ENCODE results near the gene TMEM44.
"Not testable (repeated sequence)": the region's sequence is repeated elsewhere in the genome, so short reads cannot be mapped to it uniquely, and the experiment has no call there.

The TMEM44 gene

DNA sequence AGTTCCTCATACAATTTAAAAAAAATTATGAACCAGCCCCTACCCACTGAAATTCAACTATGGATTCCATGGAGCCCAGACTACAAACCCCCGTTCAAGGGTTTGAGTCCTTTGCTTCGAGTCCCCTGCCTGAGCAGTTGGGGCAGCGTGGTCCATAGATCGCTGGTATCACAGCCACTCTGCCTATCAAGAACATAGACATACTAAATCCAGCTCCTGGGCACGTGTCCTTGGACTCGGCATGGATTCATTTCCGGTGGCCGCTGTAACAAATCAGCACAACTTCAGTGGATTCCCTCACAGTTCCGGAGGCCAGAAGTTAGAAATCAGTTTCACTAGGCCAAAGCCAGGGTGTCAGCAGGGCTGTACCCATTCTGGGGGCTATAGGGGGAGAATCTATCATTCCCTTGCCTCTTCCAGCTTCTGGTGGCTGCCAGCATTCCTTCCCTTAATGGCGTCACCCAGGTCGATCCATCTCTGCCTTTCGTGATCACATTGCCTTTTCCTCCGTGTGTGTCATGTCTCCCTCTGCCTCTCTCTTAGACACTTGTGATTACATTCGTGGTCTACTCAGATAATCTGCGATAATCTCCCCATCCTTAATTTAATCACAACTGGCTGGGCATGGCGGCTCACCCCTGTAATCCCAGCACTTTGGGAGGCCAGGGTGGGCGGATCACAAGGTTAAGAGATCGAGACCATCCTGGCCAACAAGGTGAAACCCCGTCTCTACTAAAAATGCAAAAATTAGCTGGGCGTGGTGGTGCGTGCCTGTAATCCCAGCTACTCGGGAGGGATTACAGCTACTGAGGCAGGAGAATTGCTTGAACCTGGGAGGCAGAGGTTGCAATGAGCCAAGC, 4.6 kb upstream of the TMEM44 start:
- no peaks in the 10 kb centered on the region for H3K9me3 ChIP-seq (ENCODE audit: control insufficient read depth, low read length)
- no peaks in the 10 kb centered on the region for H3K27me3 ChIP-seq (ENCODE audit: control insufficient read depth, insufficient read depth, low read length)
- no peaks in the 10 kb centered on the region for H3K4me1 ChIP-seq (ENCODE audit: control insufficient read depth, insufficient read depth, low read length)
- no peak overlapping the region for H3K9ac ChIP-seq (ENCODE audit: low read length)
- H3K4me3 ChIP-seq (ENCODE audit: low read length): no peak overlapping the region
- no peaks in the 10 kb centered on the region for H3K36me3 ChIP-seq (ENCODE audit: control insufficient read depth, insufficient read depth, low read length)

DNA sequence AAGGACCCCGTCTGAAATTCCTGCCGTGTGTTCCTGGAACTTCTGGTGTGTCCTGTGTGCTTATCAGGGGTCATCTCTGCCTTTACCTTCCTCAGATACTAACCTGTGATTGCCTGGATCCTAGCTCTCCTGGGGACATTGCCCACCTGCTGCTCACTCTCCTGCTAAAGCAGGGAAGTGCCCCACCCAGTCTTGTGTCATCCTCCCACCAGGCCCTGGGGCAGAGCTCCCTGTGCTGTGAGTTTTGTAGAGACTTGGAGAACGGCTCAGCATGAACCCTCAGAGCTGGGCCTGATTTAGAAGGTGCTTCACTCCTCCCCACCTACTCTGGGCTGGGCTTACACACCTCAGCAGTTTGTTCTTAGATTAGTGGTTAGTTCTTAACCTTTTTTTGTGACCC, 3.8 kb upstream of the TMEM44 start:
- no peak overlapping the region for H3K4me3 ChIP-seq (ENCODE audit: low read length)
- H3K27me3 ChIP-seq (ENCODE audit: control insufficient read depth, insufficient read depth, low read length): no peaks in the 10 kb centered on the region
- no peaks in the 10 kb centered on the region for H3K4me1 ChIP-seq (ENCODE audit: control insufficient read depth, insufficient read depth, low read length)
- no peaks in the 10 kb centered on the region for H3K36me3 ChIP-seq (ENCODE audit: control insufficient read depth, insufficient read depth, low read length)
- no peaks in the 10 kb centered on the region for H3K9me3 ChIP-seq (ENCODE audit: control insufficient read depth, low read length)
- H3K9ac ChIP-seq (ENCODE audit: low read length): no peak overlapping the region

DNA sequence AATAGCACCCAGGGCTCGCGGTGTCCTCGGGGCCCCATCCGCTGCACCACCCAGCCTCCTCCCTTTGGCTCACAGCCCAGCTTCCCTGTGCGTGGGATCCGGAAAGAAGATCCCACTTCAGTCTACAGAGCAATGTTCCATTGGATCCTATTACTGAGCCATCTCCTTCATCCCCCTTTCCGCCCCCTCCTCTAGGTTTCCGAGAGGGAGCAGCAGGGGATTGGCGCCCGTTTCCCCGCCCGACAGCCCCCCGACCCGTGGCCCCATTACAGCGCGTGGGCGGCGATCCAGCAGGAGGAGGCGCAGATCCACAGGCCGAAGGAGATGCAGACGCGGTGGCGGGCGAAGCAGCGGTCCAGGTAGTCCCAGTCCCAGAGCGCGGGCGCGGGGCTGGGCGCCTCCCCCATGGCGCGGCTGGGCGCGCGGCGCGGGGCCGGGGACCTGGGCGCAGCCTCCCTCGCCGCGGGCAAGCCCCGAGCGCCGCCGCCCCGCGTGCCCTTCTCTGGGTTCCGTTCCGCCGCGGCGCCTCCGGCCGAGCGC, 340 bp downstream of the TMEM44 start:
- no peaks in the 10 kb centered on the region for H3K9me3 ChIP-seq (ENCODE audit: control insufficient read depth, low read length)
- no peaks in the 10 kb centered on the region for H3K27me3 ChIP-seq (ENCODE audit: control insufficient read depth, insufficient read depth, low read length)
- peak overlapping the region; percentile 26 for H3K4me3 ChIP-seq (ENCODE audit: low read length)
- peak overlapping the region; percentile 80 for H3K9ac ChIP-seq (ENCODE audit: low read length)
- no peaks in the 10 kb centered on the region for H3K36me3 ChIP-seq (ENCODE audit: control insufficient read depth, insufficient read depth, low read length)
- H3K4me1 ChIP-seq (ENCODE audit: control insufficient read depth, insufficient read depth, low read length): no peaks in the 10 kb centered on the region

DNA sequence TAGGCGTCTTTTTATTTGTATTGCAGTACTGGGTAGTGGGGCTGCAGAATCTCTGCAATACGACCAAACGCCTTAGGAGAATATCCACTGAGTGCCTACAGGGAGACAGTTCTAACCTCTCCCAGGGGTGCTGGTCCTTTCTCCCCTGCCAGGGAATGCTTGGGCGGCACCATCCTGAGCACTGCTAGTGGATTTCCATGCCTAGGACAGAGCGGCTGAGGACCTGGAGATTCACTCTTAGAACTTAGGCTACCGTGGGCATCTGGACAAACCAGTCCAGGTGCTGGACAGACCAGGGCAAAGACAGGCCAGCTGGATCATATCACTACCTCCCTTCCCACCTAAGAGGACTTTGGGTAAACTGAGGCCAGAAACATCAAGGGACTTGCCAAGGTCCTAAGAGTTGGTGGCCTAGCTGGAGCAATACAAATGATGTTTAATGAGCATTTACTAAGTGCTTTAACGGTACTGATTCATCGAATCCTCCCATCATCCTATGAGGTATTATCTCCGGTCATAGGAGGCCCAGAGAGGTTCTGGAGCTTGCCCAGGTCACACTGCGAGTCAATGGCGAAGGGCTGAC, 902 bp downstream of the TMEM44 start:
- Histone ChIP-seq H3K4me3 (ENCODE audit: low read length) (peak overlapping the region; percentile 26), H3K27me3 (ENCODE audit: control insufficient read depth, insufficient read depth, low read length) (no peaks in the 10 kb centered on the region), H3K9ac (ENCODE audit: low read length) (peak overlapping the region; percentile 80), H3K36me3 (ENCODE audit: control insufficient read depth, insufficient read depth, low read length) (no peaks in the 10 kb centered on the region), H3K9me3 (ENCODE audit: control insufficient read depth, low read length) (no peaks in the 10 kb centered on the region), H3K4me1 (ENCODE audit: control insufficient read depth, insufficient read depth, low read length) (no peaks in the 10 kb centered on the region)

DNA sequence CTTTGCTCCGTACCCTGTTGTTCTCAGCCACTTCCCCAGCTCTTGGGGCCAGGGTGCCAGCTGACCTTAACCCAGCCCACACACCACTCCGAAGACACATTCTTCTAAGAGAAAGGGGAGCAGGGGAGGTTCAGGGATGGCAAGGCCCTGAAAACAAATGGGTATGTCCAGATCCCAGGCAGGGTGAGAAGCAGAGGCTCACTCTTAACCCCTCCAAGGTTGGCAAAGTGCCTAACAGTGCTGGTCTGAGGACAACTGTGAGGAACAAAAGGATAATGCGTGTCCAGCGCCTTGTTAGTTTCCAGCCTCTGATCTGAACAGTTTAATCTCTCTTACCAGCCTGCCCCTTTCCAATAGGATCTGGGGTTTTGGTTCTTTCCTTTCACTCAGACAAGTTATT, 1.5 kb downstream of the TMEM44 start:
- H3K9ac ChIP-seq (ENCODE audit: low read length): no peak overlapping the region
- H3K36me3 ChIP-seq (ENCODE audit: control insufficient read depth, insufficient read depth, low read length): no peaks in the 10 kb centered on the region
- H3K9me3 ChIP-seq (ENCODE audit: control insufficient read depth, low read length): no peaks in the 10 kb centered on the region
- no peaks in the 10 kb centered on the region for H3K4me1 ChIP-seq (ENCODE audit: control insufficient read depth, insufficient read depth, low read length)
- H3K27me3 ChIP-seq (ENCODE audit: control insufficient read depth, insufficient read depth, low read length): no peaks in the 10 kb centered on the region
- no peak overlapping the region for H3K4me3 ChIP-seq (ENCODE audit: low read length)

DNA sequence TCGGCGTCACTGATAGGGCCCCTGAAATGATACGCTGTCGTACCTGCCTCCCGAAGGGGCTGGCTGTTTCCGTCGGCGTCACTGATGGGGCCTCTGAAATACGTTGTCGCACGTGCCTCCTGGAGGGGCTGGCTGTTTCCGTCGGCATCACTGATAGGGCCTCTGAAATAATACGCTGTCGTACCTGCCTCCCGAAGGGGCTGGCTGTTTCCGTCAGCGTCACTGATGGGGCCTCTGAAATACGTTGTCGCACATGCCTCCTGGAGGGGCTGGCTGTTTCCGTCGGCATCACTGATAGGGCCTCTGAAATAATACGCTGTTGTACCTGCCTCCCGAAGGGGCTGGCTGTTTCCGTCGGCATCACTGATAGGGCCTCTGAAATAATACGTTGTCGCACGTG, 2.5 kb downstream of the TMEM44 start:
- H3K4me3 ChIP-seq (ENCODE audit: low read length); H3K27me3 ChIP-seq (ENCODE audit: control insufficient read depth, insufficient read depth, low read length): not testable (repeated sequence)

DNA sequence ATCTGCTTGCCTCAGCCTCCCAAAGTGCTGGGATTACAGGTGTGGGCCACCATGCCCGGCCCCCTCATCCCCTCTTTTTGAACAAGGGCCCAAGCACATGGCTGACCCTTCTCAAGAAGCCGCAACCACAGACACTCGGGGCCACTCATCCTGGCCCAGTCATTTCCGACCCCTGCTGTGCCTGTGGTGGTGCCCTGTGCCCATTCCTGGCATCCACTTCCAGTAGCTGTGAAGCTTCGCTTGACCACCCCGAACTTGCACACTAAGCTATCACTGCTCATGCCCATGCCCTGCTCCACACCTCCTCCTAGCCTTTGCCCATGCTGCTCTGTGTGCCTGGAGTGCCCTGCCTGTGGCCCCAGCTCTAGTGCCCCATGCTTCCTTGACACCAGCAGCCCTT, 8.3 kb downstream of the TMEM44 start:
- H3K9me3 ChIP-seq (ENCODE audit: control insufficient read depth, low read length): no peaks in the 10 kb centered on the region
- H3K36me3 ChIP-seq (ENCODE audit: control insufficient read depth, insufficient read depth, low read length): peaks cover 5% of the 10 kb centered on the region
- no peak overlapping the region for H3K4me3 ChIP-seq (ENCODE audit: low read length)
- no peak overlapping the region for H3K9ac ChIP-seq (ENCODE audit: low read length)
- H3K27me3 ChIP-seq (ENCODE audit: control insufficient read depth, insufficient read depth, low read length): no peaks in the 10 kb centered on the region
- H3K4me1 ChIP-seq (ENCODE audit: control insufficient read depth, insufficient read depth, low read length): no peaks in the 10 kb centered on the region

More for the DNA sequence above, 2.5 kb downstream of the TMEM44 start:
- not testable (repeated sequence) for H3K4me1 ChIP-seq (ENCODE audit: control insufficient read depth, insufficient read depth, low read length); H3K9me3 ChIP-seq (ENCODE audit: control insufficient read depth, low read length); H3K36me3 ChIP-seq (ENCODE audit: control insufficient read depth, insufficient read depth, low read length); H3K9ac ChIP-seq (ENCODE audit: low read length)

DNA sequence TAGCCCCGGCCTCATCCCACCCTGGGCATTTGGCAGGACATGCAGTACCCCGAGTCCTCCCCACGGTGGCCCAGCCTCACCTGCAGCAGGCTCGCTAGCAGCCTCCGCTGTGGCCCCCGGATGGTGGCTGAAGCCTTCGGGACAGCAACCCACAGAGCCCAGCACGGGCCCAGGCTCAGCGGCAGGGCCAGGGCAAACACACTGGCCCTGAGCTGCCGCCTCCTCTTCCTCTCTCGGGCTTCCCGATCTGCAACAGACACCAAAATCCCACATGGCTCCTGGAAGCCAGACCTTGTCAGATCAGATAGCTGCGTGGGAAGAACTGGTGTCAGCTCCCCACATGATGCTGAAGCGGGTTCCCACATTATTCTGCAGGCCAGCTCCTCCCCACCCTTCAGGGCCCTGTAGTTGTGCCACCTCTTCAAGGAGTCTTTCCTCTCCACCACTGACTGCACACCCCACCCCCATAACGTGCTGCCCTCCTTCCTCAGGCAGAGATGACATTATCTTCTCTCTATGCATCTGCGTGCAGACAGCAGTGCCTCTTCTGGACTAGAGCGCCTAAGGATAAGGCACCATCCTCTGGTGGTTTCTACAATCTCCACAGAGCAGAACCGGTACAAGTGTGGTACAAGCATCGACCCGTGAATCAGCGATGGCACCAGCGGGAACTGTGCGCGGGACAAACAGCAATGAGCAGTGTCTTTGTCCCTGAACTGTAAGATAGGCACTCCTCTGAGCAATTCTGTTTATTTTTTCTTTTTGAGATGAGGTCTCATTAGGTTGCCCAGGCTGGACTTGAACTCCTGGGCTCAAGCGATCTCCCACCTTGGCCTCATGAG, 9.5 kb downstream of the TMEM44 start:
- Histone ChIP-seq H3K4me3 (ENCODE audit: low read length) (no peak overlapping the region), H3K27me3 (ENCODE audit: control insufficient read depth, insufficient read depth, low read length) (no peaks in the 10 kb centered on the region), H3K9me3 (ENCODE audit: control insufficient read depth, low read length) (no peaks in the 10 kb centered on the region), H3K9ac (ENCODE audit: low read length) (no peak overlapping the region), H3K4me1 (ENCODE audit: control insufficient read depth, insufficient read depth, low read length) (no peaks in the 10 kb centered on the region), H3K36me3 (ENCODE audit: control insufficient read depth, insufficient read depth, low read length) (peaks cover 5% of the 10 kb centered on the region)

DNA sequence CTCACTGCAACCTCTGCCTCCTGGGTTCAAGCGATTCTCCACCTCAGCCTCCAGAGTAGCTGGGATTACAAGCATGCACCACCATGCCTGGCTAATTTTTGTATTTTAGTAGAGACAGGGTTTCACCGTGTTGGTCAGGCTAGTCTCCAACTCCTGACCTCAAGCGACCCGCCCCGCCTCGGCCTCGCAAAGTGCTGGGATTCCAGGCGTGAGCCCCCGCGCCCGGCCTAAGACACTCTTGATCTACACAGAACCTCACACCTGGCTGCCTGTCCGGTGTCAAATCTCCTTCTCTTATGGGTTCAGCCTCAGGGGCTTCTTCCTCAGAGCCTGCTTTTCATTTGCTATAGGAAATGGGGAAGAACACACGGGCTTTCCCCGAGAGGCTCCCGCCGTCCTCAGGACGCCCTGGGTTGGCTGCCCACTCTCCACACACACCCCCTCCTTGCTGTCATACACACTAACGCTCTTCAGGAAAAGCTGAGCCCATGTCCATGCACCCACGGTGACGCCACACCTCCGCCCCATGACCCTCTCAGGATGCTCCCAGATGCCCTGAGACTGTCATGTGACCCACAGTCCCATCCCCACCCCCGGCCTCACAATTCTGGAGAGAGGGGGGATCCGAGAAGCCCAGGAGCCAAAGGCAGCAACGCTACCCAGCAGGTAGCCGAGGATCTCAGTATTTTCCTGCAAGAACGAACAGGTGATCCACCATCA, 10.4 kb downstream of the TMEM44 start:
- H3K9ac ChIP-seq (ENCODE audit: low read length): no peak overlapping the region
- H3K36me3 ChIP-seq (ENCODE audit: control insufficient read depth, insufficient read depth, low read length): peaks cover 5% of the 10 kb centered on the region
- H3K4me1 ChIP-seq (ENCODE audit: control insufficient read depth, insufficient read depth, low read length): no peaks in the 10 kb centered on the region
- no peak overlapping the region for H3K4me3 ChIP-seq (ENCODE audit: low read length)
- no peaks in the 10 kb centered on the region for H3K9me3 ChIP-seq (ENCODE audit: control insufficient read depth, low read length)
- H3K27me3 ChIP-seq (ENCODE audit: control insufficient read depth, insufficient read depth, low read length): no peaks in the 10 kb centered on the region

DNA sequence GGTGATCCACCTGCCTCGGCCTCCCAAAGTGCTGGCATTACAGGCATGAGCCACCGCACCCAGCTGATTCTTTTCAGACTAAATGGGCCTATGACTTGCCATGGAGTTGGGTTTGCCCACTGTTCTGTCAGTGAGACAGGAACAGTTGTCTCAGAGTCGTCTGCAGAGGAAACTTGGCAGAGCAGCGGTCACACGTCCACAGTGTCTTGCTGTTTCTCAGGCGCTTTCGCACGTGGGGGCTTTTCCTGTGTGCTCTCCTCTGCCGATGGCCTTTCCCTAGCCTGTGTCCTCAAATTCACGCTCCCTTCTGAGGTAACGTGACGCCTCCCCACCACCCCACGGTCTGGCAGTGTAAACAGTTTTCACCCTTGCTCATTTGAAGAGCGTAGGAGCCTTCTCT, 11.3 kb downstream of the TMEM44 start:
- H3K9ac ChIP-seq (ENCODE audit: low read length): no peak overlapping the region
- no peaks in the 10 kb centered on the region for H3K4me1 ChIP-seq (ENCODE audit: control insufficient read depth, insufficient read depth, low read length)
- no peak overlapping the region for H3K4me3 ChIP-seq (ENCODE audit: low read length)
- no peaks in the 10 kb centered on the region for H3K27me3 ChIP-seq (ENCODE audit: control insufficient read depth, insufficient read depth, low read length)
- H3K36me3 ChIP-seq (ENCODE audit: control insufficient read depth, insufficient read depth, low read length): peaks cover 5% of the 10 kb centered on the region
- H3K9me3 ChIP-seq (ENCODE audit: control insufficient read depth, low read length): no peaks in the 10 kb centered on the region

DNA sequence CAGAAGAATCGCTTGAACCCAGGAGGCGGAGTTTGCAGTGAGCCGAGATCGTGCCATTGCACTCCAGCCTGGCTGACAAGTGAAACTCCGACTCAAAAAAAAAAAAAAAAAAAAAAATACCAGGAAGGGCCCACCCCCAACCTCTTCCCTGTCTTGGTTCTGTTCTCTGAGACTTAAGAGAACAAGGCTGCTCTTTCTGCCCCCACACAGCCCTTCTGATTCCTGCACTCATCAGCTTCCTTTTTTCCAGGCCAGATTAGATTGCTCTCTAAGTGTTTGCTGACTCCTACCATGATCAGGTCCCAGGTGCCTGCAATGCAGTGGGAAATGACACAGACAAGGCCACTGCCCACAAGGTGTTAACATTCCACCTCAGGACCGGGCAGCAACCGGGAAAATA, 13.0 kb downstream of the TMEM44 start:
- H3K9ac ChIP-seq (ENCODE audit: low read length): no peak overlapping the region
- no peak overlapping the region for H3K4me3 ChIP-seq (ENCODE audit: low read length)
- no peaks in the 10 kb centered on the region for H3K36me3 ChIP-seq (ENCODE audit: control insufficient read depth, insufficient read depth, low read length)
- H3K9me3 ChIP-seq (ENCODE audit: control insufficient read depth, low read length): no peaks in the 10 kb centered on the region
- H3K27me3 ChIP-seq (ENCODE audit: control insufficient read depth, insufficient read depth, low read length): no peaks in the 10 kb centered on the region
- no peaks in the 10 kb centered on the region for H3K4me1 ChIP-seq (ENCODE audit: control insufficient read depth, insufficient read depth, low read length)

Measured in mucosa of stomach (tissue), 1 donor.